Osteocyte (in vitro differentiated cells): ENCODE data around the gene CLDN34. TPM values are rescaled to one million over a fixed set of nuclear protein-coding genes. Genes with fewer than 3 reads are reported as not detected.
A peak's percentile ranks its signal among the peaks of the same experiment; 100 is the strongest.

Source experiments
- DNase-seq: peaks from one replicate; pipeline ENCODE4 v3.0.0; 2021; ENCODE audit warnings: mixed read lengths; ENCODE audit not compliant: unreplicated experiment; ENCODE audit errors: extremely low spot score
- H3K27ac Mint-ChIP-seq: one replicate; pipeline ENCODE4 v1.8.0; 2021; ENCODE audit warnings: mild to moderate bottlenecking, mixed read lengths; ENCODE audit not compliant: unreplicated experiment
- H3K27me3 Mint-ChIP-seq: one replicate; pipeline ENCODE4 v1.8.0; 2021; ENCODE audit warnings: mixed read lengths; ENCODE audit not compliant: unreplicated experiment
- H3K36me3 Mint-ChIP-seq: one replicate; pipeline ENCODE4 v1.8.0; 2021; ENCODE audit warnings: mixed read lengths; ENCODE audit not compliant: unreplicated experiment
- H3K4me1 Mint-ChIP-seq: one replicate; pipeline ENCODE4 v1.8.0; 2021; ENCODE audit warnings: mixed read lengths; ENCODE audit not compliant: unreplicated experiment
- H3K4me3 Mint-ChIP-seq: one replicate; pipeline ENCODE4 v1.8.0; 2021; ENCODE audit warnings: mild to moderate bottlenecking, moderate library complexity, mixed read lengths; ENCODE audit not compliant: unreplicated experiment
- H3K9me3 Mint-ChIP-seq: one replicate; pipeline ENCODE4 v1.8.0; 2021; ENCODE audit warnings: mixed read lengths; ENCODE audit not compliant: unreplicated experiment
- total RNA-seq: library from RNA; stranded (reverse); gene quantifications from 2 replicates; pipeline ENCODE4 v1.2.1, GENCODE V29; 2021
- TF ChIP-seq, protein P1 (sequence below): fragments of 200-600 bp; sonication (generic); IDR thresholded peaks from 2 replicates; pipeline ENCODE4 v1.5.0; 2021; ENCODE audit warnings: antibody characterized with exemption, mild to moderate bottlenecking, moderate library complexity

Gene CLDN34
- total RNA-seq, 1 donor from 2014 or later = 0.59 TPM

GRCh38 chrX:9952300-9952699, 14.9 kb upstream of the CLDN34 start:
- no peaks in the 10 kb centered on the region for H3K27me3 Mint-ChIP-seq
- no peak overlapping the region for H3K27ac Mint-ChIP-seq
- TF ChIP-seq, protein P1, sequence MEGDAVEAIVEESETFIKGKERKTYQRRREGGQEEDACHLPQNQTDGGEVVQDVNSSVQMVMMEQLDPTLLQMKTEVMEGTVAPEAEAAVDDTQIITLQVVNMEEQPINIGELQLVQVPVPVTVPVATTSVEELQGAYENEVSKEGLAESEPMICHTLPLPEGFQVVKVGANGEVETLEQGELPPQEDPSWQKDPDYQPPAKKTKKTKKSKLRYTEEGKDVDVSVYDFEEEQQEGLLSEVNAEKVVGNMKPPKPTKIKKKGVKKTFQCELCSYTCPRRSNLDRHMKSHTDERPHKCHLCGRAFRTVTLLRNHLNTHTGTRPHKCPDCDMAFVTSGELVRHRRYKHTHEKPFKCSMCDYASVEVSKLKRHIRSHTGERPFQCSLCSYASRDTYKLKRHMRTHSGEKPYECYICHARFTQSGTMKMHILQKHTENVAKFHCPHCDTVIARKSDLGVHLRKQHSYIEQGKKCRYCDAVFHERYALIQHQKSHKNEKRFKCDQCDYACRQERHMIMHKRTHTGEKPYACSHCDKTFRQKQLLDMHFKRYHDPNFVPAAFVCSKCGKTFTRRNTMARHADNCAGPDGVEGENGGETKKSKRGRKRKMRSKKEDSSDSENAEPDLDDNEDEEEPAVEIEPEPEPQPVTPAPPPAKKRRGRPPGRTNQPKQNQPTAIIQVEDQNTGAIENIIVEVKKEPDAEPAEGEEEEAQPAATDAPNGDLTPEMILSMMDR = no peak
- peaks cover 19% of the 10 kb centered on the region for H3K4me1 Mint-ChIP-seq
- peaks cover 6% of the 10 kb centered on the region for H3K36me3 Mint-ChIP-seq
- no peak for DNase-seq
- H3K9me3 Mint-ChIP-seq = peaks cover 13% of the 10 kb centered on the region
- H3K4me3 Mint-ChIP-seq = no peak overlapping the region

GRCh38 chrX:9953396-9953795, 13.8 kb upstream of the CLDN34 start:
- Mint-ChIP-seq H3K4me1 (peaks cover 19% of the 10 kb centered on the region), H3K27me3 (no peaks in the 10 kb centered on the region), H3K9me3 (peaks cover 13% of the 10 kb centered on the region), H3K36me3 (no peaks in the 10 kb centered on the region), H3K4me3 (no peak overlapping the region), H3K27ac (no peak overlapping the region)
- DNase-seq = no peak
- TF ChIP-seq, protein P1 = no peak

- Mint-ChIP-seq H3K36me3 (no peaks in the 10 kb centered on the region), H3K4me3 (no peak overlapping the region), H3K9me3 (peaks cover 13% of the 10 kb centered on the region), H3K27ac (peak overlapping the region; percentile 23), H3K27me3 (no peaks in the 10 kb centered on the region), H3K4me1 (peaks cover 19% of the 10 kb centered on the region)
- no peak for DNase-seq
- TF ChIP-seq, protein P1 = no peak
Measured at GRCh38 chrX:9955506-9955905, 11.7 kb upstream of the CLDN34 start.

- no peak for DNase-seq
- Mint-ChIP-seq H3K27me3 (no peaks in the 10 kb centered on the region), H3K27ac (no peak overlapping the region), H3K4me3 (no peak overlapping the region), H3K36me3 (no peaks in the 10 kb centered on the region), H3K4me1 (peaks cover 19% of the 10 kb centered on the region), H3K9me3 (peaks cover 8% of the 10 kb centered on the region)
- TF ChIP-seq, protein P1 = no peak
Measured at GRCh38 chrX:9957743-9958142, 9.4 kb upstream of the CLDN34 start.

- Mint-ChIP-seq H3K4me1 (peaks cover 19% of the 10 kb centered on the region), H3K27me3 (no peaks in the 10 kb centered on the region), H3K4me3 (no peak overlapping the region), H3K27ac (no peak overlapping the region), H3K9me3 (peaks cover 8% of the 10 kb centered on the region), H3K36me3 (no peaks in the 10 kb centered on the region)
- TF ChIP-seq, protein P1 = no peak
- no peak for DNase-seq
Measured at GRCh38 chrX:9958183-9958582, 9.0 kb upstream of the CLDN34 start.
